Stimulated activated CD8-positive, alpha-beta memory T cell treated with anti-CD3 and anti-CD28 coated beads, Interleukin-7, amount 100 ng/mL, for 1 hour (primary cell): ENCODE results near the gene RAD51B.

Experiments
- DNase-seq, 2 donors: peaks; one replicate each; pipeline ENCODE4 v3.0.0-alpha.2; 2020; ENCODE audit warnings: low read depth in 2 of 2

The RAD51B gene

DNA sequence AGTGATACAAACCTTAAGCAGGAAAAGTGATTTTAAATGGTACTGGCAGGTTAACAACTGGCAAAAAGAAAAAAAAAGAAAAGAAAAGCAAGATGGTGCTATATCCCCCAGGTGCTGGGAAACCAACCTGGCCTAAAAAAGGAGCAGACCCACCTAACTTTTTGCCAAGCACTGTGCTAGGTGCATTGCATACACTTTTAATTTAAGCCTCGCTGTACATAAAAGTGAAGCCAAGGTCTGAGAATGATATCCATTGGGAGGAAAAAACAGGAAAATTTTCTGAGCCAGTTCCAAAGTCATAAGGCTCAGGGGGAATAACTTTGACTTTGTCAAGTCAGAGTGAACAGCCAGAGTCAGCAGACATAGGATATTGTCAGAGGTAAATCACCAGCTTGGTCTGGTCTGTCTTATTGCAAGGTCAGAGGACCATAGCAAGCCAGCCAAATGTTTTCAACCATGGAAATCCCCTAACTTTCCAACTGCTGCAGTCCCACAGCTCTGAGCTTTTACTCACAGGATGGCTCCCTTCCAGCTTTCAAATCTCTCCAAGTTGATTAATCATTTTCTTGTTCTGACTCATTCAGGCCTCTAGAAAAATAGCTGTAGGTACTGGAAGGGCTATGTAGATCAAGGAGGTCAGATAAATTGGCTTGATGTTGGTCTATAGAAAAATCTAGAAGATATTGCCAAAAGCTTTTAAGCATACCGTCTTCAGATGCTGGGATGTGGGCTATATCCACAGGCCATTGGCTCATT is 412.9 kb downstream of the RAD51B start:
- DNase-seq = no peak

GRCh38 chr14:68233101-68233784 is 413.7 kb downstream of the RAD51B start:
- DNase-seq = no peak

DNA sequence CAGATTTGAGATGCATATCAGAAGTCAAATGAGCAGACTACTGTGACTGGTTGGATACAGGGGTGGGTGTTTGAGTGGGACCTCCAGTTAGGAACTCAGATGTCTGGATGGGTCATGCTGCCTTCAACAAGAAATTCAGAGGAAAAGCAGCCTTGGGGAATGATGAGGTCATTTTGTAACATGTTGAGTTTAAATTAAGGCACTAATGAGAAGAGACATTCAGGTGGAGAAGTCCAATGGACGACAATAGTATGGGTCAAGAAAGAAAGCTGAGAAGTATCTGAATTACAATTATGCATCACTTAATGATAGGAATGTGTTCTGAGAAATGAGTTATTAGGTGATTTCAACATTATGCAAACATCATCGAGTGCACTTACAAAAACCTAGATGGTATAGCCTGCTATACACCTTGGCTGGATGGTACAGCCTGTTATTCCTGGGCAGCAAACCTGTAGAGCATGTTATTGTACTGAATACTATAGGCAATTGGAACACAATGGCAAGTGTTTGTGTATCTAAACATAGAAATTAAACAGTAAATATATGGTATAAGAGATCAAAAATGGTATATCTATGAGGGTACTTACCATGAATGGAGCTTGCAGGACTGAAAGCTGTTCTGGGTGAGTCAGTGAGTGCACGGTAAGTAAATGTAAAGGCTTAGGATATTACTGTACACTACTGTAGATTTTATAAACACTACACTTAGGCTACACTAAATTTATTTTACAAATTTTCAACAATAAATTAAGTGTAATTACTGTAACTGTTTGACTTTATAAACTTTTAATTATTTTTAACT is 414.7 kb downstream of the RAD51B start:
- DNase-seq = no peak

GRCh38 chr14:68235011-68235410 is 415.4 kb downstream of the RAD51B start:
- DNase-seq = no peak

- DNase-seq = no peak
Measured at GRCh38 chr14:68236582-68237458, 417.2 kb downstream of the RAD51B start.

DNA sequence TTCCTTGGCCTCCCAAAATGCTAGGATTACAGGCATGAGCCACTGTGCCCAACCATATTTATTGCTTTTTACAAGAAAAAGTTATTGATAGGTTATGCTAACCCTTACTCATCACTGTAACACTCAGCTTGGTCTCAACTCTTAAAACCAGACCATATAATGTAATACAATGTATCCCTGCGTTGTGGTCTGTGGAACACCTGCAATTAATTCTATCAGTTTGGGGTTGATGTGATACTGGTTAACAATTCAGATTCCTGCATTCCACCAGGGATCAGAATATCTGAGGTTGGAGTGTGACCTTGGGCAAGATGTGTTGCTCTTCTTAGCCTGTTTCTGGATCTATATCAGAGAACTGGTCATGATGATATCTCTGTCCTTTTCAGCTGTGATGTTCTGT is 419.0 kb downstream of the RAD51B start:
- no peak for DNase-seq

DNA sequence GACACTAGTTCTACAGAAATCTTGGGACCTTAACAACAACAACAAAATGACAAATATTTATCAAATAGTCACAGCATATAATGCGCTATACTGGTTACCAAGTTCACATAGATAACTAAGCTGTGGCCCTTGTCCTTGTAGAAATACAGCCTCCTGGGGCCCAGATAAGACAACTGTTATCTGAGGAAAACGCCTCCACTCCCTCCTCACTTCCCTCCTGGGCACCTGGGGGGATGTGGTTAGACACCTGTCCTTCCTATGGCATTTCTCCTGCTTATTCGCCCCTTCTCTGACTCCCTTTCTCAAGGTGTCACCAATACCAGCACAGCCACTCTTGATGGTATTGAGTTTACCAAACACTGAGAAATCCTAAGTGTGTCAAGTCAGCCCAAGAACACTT is 419.4 kb downstream of the RAD51B start:
- DNase-seq = no peak

GRCh38 chr14:68239988-68240771 is 420.6 kb downstream of the RAD51B start:
- no peak for DNase-seq

DNA sequence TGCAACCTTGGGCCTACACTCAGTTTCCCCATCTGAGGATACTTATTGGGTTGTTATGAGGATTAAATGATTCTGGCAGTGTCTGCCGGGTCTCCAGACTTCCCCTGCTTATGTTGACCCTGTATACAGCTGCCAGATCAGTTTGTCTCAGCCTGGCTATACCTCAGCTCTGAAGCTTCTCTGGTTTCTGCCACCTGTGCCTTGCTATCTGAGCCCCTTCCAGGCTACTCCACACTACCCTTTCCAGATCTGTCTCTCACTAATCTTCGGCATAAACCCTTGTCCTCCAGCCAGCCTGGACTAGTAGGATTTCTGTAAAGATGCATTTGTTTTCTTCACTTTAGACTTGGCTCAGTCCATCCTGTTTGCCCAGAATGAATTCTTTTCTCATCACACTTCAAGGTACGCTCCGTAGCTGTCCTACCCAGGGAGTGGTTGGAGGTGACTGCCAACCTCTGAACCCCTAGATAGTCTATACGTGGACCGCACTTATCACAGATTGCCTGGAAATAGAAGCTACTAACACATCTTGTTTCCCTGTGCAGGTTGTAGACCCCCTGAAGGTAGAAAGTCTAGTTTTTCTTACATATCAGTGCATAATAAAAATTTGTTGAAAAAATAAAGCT is 422.4 kb downstream of the RAD51B start:
- no peak for DNase-seq

GRCh38 chr14:68243450-68244010 is 424.0 kb downstream of the RAD51B start:
- no peak for DNase-seq

DNA sequence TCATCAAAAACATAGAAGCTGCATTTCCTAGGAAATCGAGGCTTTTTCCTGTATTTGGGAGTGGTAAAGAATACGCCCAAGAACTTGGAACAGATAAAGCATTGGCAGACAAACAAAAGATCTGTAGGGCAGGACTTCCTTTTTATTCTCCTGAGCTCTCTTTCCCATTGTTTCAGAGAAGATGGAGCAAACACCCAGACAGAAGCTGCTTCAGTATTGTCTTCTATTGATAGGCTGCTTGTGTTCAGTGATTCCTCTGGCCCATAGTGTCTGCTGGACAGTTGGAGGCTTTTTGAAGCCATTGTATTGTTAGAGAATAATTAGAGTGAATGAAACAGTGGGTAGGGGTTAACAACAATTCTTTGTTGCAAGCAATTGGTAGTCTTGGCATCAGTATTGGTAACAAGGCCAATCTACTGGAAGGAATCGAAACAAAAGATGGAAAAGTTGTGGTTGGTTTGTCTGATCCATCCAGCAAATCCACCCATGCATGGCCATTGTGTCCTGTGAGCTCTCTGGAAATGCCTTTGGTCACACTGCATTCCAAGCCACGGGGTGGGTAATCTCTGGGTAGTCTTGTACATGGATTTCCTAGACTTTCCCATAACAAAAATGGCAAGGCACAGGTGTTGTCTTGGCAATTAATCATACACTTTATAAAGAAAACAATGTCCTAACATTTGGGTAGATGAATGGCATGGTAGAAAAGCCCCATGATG is 424.8 kb downstream of the RAD51B start:
- DNase-seq = no peak

DNA sequence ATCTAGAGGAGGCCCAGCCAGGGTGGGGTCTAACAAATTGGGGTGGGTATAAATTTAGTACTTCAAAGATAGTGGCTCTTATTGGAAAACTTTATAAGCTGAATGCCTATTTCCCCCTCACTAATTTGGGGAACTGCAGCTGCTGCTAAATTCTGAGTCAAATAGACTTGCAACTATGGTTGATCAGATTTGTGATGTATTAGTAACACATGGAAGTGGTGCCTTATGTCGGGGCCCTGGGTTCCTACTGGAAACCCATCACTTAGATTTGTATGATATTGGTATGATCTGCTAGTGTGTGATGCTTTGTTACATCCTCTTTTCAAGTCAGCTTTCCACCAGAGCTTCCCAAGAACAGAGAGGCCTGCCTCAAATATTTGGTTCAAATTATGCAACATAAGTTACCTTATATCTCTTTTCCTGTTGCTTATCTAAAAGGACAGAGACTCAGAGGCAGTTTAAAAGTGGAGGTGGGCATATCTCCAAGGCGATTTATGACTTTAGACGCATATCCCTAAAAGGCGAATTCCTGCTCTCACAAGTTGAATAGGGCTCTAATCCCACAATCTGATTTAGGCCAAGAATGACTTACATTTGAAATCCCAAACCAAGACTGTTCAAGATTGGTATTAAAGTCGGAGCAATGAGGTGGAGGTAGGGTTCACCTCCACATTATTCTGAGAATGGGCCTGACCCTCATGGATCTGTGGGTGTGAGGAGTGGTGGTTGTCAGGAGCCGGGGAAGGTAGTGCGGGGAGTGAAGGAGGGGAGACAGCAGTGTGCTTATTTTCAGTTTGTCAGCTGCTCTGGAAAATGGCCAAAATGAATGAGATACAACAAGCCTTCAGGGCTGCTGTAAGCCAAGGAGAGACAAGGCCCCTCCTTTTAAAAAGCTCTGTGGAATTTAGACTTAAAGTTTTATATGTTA is 425.8 kb downstream of the RAD51B start:
- DNase-seq = no peak

DNA sequence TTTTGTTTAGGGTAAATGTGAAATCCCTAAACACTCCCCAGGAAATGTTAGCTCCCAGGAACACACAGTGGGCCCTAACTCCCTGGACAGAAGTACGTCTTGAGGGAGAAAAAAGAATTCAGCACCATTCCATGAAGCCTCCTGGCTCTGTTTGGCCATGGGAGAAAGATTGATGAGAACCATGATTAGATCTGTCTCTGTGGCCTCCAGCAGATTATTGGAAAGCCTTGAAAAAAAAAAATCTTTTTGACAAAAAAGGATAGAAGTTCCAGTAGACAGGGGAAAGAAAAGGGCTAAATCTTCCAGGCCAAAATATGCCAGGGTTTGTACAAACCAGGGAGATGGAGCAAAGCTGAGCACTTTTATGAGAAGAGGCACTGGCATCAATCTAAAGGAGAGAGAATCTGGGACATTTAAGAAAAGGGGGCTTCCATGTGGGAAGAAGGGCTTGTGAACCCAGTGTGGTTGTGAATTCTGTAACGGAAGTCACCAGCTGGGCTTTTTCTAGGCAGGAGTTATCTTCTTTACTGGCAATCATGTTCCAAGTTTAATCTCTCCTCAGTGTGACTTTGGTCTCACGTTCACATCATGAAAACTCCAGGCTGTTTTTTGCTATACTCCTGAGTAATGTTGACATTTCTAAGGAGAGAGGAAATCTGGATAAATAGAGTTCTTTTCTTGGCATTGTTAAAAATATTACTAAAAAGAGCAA is 426.7 kb downstream of the RAD51B start:
- DNase-seq = no peak

DNA sequence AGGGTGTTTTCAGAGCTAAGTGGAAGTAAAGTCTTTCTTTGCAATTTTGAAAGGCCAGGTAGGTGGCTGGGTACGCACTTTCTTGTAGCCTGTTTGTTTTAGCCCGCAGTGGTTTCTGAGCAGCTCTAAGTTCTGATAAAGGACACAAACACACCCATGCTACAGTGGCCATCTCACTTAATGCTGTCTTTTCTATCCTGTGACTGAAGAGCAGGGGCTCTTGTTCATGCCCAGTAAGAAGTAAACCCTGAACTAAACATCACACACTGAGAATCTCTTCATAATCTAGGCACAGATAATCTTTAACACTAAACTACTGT is 427.2 kb downstream of the RAD51B start:
- DNase-seq = no peak

DNA sequence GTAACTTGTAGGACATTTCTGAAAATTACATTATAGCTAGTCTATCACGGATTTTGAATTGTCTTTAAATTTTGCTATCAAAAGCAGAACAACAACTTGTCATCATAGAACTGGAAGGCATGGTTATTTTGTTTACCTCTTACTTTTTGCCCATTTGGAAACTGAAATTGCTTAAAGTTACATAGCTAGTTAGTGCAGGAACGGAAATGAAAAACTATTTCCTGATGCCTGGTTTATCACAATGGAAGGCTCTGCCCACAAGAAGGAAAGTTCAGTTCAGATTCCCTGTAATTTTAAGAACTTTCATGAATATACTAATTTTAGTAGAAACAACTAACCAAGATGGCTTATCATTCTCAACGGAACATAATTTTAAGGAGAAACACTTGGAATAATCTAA is 427.7 kb downstream of the RAD51B start:
- DNase-seq = no peak

GRCh38 chr14:68247676-68248268 is 428.2 kb downstream of the RAD51B start:
- DNase-seq = no peak

DNA sequence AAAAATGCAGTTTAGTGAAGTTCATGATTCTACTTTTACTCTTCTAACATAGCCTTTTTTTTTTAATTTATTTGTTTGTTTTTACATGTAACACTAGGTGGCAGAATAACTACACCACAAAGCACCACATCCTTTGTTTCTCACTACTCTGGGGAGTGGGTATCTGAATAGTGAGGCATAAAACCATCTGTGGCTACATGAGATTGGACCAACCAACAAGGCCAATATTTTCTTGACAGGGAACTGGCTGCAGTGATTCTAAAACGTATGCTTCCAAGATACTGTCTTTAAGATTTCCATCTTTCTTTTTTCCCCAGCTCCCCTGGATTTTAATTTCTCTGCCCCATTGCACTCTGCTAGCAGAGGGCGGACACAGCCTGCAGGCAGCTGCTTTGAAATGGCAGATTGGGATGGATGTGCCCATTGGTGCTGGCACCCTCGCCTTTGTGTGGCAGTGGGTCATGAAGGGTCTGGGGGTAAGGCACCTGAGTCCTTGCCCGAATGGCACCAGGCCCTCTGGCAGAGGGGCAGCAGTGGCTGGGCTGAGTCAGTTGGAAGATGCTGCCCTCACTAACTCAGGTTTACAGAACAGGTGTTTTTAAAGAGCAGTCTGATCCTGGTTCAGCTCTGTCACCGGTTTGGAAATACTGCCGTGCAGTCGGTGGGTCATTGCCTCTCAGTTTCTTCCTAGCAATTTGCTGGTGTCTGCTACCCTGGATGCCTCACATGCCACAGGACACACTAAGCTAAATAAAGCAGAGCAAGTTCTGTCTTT is 429.1 kb downstream of the RAD51B start:
- no peak for DNase-seq
